GM12891 (cell line): Measurements from ENCODE around the gene SDHA.

ENCODE experiments used
- POLR2A ChIP-seq: IDR thresholded peaks from 2 replicates; pipeline ENCODE4 v1.6.1; 2011; ENCODE audit warnings: low read depth, low read length, control low read depth
- POLR2AphosphoS5 ChIP-seq: IDR thresholded peaks from 2 replicates; pipeline ENCODE4 v1.6.1; 2011; ENCODE audit warnings: low read depth, low read length, control low read depth
- TAF1 ChIP-seq: IDR thresholded peaks from 2 replicates; pipeline ENCODE4 v1.6.1; 2011; ENCODE audit warnings: low read depth, low read length, control low read depth

- TF ChIP-seq POLR2AphosphoS5 (no peak), POLR2A (no peak), TAF1 (no peak)
Measured at GRCh38 chr5:219460-219863, 1.3 kb downstream of the SDHA start.
